ENCODE data around the gene HOXC13. TPM values are rescaled to one million over a fixed set of nuclear protein-coding genes. Genes with fewer than 3 reads are reported as not detected.

The HOXC13 gene
- total and polyA plus RNA-seq, 9 of the 15 experiments (the other 6 are each of a cell fraction or from before 2014, with no cell fraction given), result 0.03 to 0.29 (median 0.17) TPM; not detected in 2

DNA sequence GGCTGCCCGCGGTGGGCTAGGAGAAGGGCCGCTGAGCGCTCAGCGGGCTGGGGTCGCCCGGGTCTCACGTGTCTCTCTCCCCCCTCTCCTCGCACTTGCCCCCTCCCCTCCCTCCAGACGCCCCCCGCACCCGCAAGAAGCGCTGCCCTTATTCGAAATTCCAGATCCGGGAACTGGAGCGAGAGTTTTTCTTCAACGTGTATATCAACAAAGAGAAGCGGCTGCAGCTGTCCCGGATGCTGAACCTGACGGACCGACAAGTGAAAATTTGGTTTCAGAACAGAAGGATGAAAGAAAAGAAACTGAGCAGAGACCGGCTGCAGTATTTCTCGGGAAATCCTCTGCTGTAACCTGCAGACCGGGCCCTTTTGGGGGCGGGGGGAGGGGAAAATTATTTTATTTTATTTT lies 36.4 kb downstream of the HOXC13 start:
- Histone ChIP-seq H2AFZ (ENCODE audit: low read depth, low read length) (no peak overlapping the region), H3K79me2 (ENCODE audit: control insufficient read depth, insufficient read depth, low read length) (no peaks in the 10 kb centered on the region), H3K27ac (ENCODE audit: extremely low read depth, low read depth, low read length) (no peak overlapping the region), H3K36me3 (ENCODE audit: control insufficient read depth, insufficient read depth, low read length) (no peaks in the 10 kb centered on the region), H3K4me1 (replicated peaks in 1 of 2; ENCODE audit: control insufficient read depth in 2 of 2, insufficient read depth in 2 of 2, low read length in 2 of 2) (peaks cover 2 to 25% of the 10 kb centered on the region in 2 experiments; a peak in 2 of 5 replicates), H3K27me3 (ENCODE audit: control insufficient read depth in 2 of 2, insufficient read depth in 2 of 2, low read length in 2 of 2) (peaks cover 44 to 64% of the 10 kb centered on the region in 2 experiments; a peak in 4 of 5 replicates), H4K20me1 (replicated peaks; ENCODE audit: control insufficient read depth, insufficient read depth, low read length) (peaks cover 5% of the 10 kb centered on the region; the same call in 1 of the 2 replicates), H3K9ac (ENCODE audit: insufficient read depth in 1 of 2, low read depth in 2 of 2, low read length in 2 of 2) (no peak overlapping the region), H3K4me3 (no peak overlapping the region), H3K9me1 (ENCODE audit: control insufficient read depth, insufficient read depth, low read length) (no peaks in the 10 kb centered on the region), H3K4me2 (ENCODE audit: insufficient read depth, low read length) (no peak overlapping the region), H3K9me3 (replicated peaks; ENCODE audit: control insufficient read depth, insufficient read depth, low read depth, low read length) (no peaks in the 10 kb centered on the region)
- in situ Hi-C loops (cut with MboI) (no loop called here), intact Hi-C loops (cut with micrococcal nuclease) (no loop called here)
- ChIA-PET CTCF (ENCODE audit: low intra/inter-chr PET ratio) (no interaction called here), POLR2A (interaction anchor here (0.6 kb wide), 2 partner anchors 50 to 1630 kb away, joined by 3 read pairs; no protein-coding TSS in a partner anchor)
- no peak for TF ChIP-seq SMARCA5 (IDR thresholded peaks at IDR 0.05)
- no peak for TF ChIP-seq TSC22D4 (tag; IDR thresholded peaks at IDR 0.05)
- TF ChIP-seq, protein P1, sequence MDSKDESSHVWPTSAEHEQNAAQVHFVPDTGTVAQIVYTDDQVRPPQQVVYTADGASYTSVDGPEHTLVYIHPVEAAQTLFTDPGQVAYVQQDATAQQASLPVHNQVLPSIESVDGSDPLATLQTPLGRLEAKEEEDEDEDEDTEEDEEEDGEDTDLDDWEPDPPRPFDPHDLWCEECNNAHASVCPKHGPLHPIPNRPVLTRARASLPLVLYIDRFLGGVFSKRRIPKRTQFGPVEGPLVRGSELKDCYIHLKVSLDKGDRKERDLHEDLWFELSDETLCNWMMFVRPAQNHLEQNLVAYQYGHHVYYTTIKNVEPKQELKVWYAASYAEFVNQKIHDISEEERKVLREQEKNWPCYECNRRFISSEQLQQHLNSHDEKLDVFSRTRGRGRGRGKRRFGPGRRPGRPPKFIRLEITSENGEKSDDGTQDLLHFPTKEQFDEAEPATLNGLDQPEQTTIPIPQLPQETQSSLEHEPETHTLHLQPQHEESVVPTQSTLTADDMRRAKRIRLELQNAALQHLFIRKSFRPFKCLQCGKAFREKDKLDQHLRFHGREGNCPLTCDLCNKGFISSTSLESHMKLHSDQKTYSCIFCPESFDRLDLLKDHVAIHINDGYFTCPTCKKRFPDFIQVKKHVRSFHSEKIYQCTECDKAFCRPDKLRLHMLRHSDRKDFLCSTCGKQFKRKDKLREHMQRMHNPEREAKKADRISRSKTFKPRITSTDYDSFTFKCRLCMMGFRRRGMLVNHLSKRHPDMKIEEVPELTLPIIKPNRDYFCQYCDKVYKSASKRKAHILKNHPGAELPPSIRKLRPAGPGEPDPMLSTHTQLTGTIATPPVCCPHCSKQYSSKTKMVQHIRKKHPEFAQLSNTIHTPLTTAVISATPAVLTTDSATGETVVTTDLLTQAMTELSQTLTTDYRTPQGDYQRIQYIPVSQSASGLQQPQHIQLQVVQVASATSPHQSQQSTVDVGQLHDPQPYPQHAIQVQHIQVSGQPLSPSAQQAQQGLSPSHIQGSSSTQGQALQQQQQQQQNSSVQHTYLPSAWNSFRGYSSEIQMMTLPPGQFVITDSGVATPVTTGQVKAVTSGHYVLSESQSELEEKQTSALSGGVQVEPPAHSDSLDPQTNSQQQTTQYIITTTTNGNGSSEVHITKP (IDR thresholded peaks at IDR 0.05; ENCODE audit: partially characterized antibody), result no peak
- no peak for TF ChIP-seq GATA2 (CRISPR knock-in tag; IDR thresholded peaks at IDR 0.05)
- TF ChIP-seq BACH1 (tag; IDR thresholded peaks at IDR 0.05), result no peak
- BruUV-seq (replicated peaks), result no TSS peak
- ATAC-seq, result no peak
- no peak for DNase-seq (ENCODE audit: extremely low read depth in 1 of 4, low spot score in 3 of 4)
- no peak for FAIRE-seq
- 13% methylated on average over 9 of the region's 25 CpGs for WGBS (ENCODE audit: insufficient coverage, low coverage, missing lambda C conversion rate)

All from K562 (cell line).